ENCODE data around the gene MAML2.

MAML2 gene

DNA sequence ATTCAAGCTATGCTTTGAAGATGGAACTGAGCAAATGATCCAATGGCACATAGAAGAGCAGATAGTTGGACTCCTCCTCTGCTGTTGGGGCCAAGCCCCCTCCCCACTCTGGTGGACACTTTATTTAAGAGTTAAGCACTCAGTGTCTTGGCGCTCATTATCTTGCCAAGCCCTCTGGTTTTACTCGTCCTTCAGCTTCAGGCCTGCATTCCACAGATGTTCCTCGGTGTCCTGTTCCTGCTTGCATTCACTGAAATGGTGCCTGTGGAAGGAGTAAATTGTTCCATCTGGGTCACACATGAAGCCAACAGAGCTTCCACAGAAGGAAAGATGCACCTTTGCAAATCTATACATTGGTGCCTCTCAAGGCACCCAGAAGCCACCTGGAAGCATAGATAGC lies 26.1 kb downstream of the MAML2 start:
- DNase-seq: no peak

GRCh38 chr11:96315476-96315875 lies 27.5 kb downstream of the MAML2 start:
- no peak for DNase-seq

DNA sequence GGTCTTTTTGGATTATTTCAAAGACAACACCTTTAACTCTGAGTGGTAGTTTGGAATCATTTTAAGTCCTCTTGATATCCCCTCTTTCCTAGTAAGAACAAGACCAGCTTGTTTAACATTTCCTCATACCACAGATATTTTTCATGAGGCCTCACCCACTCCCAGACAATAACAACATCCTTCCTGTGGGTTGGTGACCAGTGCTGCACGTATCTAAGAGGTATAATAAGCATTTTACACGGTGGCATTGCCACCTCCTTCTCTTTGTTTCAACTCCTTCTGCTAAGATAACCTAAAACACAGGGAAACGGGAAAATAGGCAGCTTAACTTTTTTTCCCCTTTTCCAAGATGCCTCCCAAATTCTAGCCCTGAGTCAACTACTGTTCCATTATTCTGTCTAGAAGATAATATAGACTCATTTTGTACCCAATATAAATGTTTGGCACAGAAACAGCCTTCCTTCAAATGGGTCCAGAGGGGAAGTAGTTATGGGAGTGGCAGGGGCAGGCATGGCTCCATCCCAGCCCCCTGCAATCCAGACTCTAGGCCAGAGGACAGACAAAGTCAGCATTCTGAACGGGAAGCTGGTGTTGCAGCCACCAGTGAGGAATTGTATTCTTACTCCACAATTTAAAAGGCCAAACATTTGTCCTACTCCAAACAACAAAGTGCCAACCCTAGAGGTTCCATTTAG lies 28.5 kb downstream of the MAML2 start:
- peak; percentile 15 for DNase-seq

DNA sequence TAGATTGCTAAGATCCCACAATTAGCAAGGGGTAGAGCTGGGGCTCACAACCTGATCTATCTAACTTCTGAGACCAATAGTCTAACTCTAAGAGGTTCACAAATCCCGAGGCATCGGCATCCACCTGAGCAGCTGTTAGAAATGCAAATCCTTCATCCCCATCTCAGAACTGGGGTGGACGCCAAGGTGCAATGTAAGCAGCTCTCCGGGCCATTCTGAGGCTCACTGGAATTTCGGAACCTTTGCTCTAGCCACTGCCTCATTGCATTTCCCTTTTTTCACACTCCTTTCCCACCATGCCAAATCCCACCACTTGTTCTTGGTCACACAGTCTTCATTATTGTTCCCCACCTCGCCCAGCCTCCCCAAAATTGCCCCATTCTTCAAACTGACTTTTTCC lies 29.8 kb downstream of the MAML2 start:
- DNase-seq: no peak

DNA sequence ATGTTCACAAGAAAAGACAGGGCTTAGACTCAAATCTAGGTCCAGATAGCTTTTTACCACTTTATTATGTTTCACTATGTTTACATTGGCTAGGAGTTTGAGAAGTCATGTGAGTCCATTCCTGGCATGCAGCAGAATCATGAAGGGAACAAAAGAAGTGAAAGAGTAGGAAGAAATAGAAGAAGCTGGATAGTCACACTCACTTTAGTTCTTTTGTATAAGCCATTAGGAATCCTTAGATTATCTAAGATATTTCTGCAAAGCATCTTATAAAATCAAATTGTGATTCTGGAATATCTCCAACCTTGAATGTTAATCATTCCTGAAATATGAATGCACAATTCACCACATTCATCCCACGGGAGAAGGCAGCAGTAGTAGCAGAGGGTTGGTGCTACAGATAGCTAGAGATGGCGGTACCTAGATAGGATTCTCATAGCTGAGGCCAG lies 31.9 kb downstream of the MAML2 start:
- DNase-seq: no peak

DNA sequence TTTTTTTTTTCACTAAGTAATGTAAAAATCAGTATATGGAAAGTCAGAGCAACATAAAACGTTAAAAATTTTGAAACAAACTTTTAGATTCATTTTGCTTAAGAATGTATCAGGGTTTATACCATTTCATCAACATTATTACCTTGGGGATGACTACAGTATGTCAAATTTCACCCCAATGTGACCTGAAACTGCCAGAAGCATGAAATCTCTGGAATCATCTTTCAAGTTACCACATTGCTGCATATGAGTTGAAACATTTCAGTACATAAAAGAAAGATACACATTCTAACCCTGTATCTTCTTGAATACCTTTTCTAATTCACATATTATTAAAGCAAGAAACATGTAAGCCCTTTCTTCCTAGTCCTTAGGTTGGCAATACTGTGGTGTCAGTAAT lies 32.8 kb downstream of the MAML2 start:
- no peak for DNase-seq

DNA sequence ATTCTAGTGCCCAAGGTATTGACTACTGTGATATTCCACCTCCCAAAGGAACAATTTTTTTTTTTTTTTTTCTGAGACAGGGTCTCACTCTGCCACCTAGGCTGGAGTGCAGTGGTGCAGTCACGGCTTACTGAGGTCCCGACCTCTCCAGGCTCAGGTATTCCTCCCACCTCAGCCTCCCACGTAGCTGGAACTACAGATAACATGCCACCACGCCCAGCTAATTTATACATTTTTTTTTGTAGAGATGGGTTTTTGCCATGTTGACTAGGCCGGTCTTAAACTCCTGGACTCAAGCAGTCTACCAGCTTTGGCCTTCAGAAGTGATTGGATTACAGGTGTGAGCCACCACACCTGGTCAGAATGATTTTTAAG lies 33.4 kb downstream of the MAML2 start:
- DNase-seq: no peak

DNA sequence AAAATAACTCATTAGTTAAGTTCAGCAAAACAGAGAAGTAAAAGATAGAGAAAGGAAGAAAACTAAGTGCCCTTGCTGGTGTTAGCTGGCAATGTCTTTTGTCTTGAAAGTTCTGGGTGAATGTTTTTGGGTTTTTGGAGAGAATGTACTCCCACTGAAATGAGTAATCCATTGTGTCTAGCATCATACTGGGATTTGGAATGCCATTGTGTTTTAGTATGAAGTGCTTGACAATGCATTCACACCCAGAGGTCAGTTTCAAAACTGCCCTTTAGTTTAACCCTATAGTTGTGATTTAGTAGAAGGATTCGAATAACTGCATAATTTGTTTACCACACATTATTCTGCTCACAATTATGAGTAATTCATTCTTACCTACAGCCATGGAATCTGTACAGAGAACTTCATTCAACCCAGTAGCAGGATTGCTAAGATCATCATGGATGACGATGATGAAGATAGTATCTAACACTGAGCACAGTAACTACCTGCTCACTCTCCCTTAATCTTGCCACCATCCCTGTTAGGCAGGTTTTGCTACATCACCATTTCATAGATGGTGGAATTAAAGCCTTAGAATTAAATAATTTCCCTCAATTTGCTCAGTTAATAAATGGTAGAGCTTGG lies 33.9 kb downstream of the MAML2 start:
- DNase-seq: no peak

- DNase-seq: no peak
Measured at GRCh38 chr11:96307776-96308140, 35.2 kb downstream of the MAML2 start.

DNA sequence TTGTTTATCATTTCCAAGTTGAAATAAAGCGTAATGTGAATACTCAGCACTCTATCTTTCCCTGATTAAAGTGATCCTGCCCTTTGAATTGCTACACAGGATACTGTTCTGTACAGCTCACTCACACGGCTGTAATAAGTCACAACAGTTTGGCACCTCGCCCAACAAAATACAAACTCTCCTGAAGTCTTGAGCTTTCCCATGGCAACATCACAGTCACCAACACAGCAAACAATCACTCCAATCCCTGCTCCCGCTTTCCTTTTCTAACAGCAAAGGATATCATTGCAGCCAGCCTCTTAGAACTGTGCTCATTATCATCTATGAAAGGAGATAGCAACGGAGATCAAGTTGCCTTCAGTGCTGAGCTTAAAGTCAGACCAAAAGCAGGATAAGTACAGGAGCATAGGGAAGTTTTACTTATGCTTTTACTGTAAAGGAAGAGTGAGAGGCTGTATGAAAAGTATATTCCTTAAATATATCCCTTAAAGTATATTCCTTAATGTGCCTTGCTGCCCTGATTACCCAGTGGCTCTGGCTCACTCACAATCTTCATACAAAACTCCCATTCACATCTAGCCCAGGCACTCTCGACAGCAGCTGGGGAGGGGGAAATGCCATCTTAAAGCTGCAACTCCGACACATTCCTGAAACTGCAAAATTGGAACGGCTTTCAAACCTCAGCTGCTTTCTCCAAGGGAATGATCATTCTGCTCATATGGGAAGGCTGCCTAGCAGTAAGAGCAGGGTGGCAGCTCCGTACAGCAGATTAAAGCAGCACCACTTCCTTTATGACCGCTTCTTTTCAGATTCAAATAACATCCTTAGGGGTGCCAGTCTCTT lies 35.8 kb downstream of the MAML2 start:
- peak; percentile 10 for DNase-seq

DNA sequence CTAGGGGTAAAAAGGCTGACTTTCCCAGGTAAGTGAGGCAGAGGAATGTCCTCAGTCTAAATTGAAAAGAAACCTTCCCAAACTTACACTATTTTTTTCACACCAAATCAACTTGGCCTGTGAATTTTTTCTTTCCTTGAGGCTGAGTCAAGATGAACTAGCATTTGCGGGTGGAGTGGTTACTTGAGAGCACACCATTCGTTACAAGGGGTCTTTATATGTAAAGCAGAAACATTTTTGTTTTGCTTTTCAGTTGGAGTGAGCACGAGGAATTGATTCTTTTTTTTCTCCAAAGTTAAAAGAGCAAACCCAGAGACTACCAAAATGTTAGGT lies 36.4 kb downstream of the MAML2 start:
- no peak for DNase-seq

GRCh38 chr11:96306071-96306470 lies 36.9 kb downstream of the MAML2 start:
- DNase-seq: no peak

GRCh38 chr11:96303980-96304379 lies 39.0 kb downstream of the MAML2 start:
- DNase-seq: no peak

GRCh38 chr11:96303064-96303463 lies 39.9 kb downstream of the MAML2 start:
- DNase-seq: no peak

DNA sequence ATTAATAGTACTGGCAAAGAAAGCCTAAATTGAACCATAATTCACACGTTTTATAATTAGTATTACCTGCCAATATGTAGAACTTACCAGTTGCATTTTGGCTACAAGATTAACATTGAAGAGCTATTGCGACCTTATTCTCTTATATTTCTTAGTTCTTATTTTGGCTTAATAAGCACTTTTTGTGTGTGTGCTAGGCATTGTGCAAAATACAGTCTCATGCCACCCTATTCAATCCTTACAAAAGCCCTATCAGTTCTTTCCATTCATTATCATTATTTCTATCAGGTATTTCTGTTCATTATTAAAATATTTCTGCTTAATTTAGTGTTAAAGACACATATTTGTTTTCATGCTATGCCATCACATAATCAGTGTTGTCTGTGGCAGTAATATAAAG lies 41.2 kb downstream of the MAML2 start:
- DNase-seq: no peak

DNA sequence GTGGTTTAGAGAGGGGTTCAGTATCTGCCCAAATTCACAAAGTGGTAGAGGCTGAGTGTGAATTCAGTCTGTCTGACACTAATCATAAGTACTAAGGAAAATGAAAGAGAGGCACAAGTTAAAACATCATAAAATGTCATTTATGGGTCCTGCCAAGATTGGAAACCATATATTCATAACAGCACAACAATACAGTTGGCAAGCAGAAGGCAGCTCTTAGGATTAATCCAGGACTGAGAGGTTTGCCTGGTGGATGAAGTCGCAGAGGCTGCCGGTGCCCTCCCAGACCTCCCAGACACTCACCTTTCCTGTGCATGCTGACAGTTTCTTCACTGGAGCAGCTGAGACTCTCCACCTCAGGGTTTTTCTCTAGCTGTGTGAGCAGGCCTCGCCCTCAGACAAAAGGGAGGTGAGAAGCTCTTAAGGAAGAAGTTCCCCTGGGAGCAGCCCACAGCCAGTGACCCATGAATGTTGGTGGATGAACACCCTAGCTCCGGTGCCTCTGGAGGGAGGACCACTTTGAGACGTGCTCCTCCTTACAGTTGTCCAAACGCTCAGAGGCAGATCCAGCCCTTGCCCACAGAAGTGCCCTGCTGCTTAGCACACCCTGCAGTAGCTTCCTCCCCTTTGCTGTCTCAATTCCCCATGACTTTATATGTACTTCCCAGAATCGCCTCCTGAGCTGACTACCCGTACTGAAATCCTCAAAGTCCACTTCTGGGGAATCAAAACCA lies 43.7 kb downstream of the MAML2 start:
- DNase-seq: no peak

GRCh38 chr11:96295369-96295768 lies 47.6 kb downstream of the MAML2 start:
- no peak for DNase-seq

GRCh38 chr11:96294289-96294688 lies 48.7 kb downstream of the MAML2 start:
- DNase-seq: no peak

DNA sequence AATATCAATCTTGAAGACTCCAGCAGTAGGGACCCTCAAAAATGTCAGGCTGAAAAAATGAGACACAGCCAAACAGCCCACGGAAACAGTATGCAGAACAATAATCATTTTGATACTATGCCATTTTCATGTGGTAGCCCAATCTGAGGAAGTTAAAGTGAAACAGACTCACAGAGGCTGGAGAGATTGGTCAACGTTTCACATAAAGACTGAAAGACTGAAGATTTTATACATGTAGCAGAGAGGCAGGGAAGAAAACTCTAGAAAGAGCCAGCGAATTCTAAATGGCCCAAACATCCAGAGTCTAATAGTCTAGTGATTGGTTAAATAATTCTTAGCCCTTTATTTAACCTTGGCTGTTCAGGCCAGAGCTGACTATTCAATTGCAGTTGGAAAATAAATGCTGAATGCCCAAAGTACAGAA lies 49.4 kb downstream of the MAML2 start:
- DNase-seq: peak; percentile 31

- no peak for DNase-seq
Measured at GRCh38 chr11:96293109-96293508, 49.9 kb downstream of the MAML2 start.

- no peak for DNase-seq
Measured at GRCh38 chr11:96292291-96293010, 50.5 kb downstream of the MAML2 start.

GRCh38 chr11:96290631-96291030 lies 52.4 kb downstream of the MAML2 start:
- DNase-seq: no peak

- DNase-seq: no peak
Measured at GRCh38 chr11:96290031-96290430, 53.0 kb downstream of the MAML2 start.
